NCI-H524 (cell line): Measurements from ENCODE around the gene RPTOR.

Experiments used
- DNase-seq, 2 experiments: peaks; one replicate each; lab custom pipeline; 2025; lab: John Stamatoyannopoulos, UW

The RPTOR gene

DNA sequence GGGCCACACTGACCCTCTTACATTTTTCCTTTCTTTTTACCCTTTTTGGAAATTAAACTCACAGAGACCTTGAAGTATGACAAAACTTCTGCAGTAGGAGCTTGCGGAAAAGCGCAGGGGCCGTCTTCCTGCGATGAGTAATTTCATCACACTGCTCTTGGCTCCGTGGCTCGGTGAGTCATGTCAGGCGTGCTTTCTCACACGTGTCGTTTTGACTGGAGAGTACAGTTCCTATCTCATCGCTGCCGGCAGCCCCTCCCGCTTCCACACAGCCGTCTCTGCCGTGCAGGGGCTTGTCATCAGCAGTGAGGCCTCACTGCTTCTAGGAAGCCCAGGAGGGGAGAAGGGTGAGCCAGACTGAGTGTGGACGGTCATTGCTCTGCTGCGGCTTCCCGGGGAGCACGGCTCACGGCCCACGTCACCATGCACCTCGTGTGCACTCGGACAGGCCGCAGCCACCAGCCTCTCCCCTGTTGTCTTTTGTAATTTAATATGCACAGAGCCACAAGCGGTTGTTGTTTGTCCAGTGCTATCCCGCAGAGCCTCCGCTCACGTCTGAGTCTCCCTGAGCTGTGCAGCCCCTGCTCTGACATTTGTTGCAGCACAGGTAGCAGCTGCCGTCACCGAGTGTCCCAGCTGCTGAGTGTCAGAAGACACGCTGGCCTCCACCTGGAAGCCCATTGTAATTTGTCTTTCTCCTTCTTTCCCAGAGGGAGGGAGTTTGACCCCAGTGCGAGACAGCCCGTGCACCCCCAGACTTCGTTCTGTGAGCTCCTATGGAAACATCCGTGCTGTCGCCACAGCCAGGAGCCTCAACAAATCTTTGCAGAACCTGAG, 347.6 kb downstream of the RPTOR start:
- peak; percentile 28 to 84 for DNase-seq

DNA sequence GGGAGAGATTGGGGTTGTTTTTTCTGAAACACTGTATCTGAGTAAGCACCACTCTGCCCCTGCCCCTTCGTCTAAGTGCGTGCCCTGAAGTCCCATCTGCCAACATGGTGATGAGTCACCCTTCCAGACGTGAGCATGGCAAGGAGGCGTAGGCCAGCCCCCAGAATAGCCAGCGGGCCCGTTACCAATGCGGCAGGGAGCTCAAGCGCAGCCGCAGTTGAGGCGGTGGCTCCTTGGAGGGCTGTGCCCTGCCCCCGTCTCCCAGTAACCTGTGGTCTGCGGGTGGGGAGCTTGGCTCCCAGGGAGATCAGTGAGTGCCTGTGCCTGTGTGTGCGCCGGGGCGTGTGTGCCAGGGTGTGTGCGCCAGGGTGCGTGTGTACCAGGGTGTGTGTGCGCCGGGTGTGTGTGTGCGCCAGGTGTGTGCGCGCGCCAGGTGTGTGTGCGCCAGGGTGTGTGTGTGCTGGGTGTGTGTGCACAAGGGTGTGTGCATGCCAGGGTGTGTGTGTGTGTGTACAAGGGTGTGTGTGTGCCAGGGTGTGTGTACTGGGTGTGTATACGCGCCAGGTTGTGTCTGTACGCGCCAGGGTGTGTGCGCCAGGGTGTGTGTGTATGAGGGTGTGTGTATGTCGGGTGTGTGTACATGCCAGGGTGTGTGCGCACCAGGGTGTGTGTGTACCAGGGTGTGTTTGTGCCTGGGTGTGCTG, 348.4 kb downstream of the RPTOR start:
- DNase-seq, result peak; percentile 71 to 93

DNA sequence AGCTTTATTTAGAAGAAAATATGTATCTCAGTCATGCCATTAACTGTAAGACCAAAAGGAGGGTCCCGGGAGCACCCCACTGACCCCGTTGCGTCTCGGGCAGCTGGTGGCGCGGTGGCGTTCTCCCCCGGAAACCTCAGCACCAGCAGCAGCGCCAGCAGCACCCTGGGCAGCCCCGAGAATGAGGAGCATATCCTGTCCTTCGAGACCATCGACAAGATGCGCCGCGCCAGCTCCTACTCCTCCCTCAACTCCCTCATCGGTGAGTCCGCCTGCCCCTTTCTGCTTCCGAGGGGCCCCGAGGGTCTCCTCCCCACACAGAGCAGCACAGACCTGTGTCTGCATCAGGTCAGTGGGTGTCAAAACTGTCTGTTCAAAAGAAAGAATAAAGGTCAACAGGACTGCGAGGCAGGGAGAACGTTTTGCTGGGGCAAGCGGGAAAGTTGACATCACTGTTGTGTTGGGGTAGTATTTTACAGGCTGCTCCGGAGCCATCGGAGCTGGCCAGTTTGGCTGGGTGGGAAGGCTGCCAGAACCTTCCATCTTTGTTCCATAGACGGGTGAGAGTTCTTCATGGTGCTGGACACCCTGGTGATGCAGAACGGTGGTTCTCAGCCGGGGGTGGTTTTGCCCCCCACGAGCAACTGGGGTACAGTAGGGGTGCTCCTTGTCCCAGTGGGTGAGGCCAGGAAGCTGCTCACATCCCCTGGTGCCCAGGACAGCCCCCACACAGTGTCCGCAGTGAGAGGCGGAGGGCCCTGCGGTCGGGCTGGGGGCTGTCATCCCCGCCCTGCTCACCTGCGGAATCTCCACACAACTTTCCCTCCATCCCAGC, 349.2 kb downstream of the RPTOR start:
- no peak for DNase-seq

DNA sequence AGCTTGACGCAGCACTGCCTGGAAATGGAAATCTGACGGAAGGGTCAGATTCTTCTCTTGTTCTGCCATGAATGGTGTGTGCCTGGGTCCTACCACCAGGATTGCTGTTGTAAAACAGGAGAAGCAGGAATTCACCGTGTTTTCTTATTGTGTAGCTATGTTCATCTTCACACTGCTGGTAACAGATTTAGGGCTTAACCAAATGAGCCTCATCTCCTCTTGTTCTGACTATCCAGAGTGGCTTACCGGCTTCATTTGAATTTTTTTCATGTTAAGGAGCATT, 349.7 kb downstream of the RPTOR start:
- DNase-seq, result peak in 1 of 2 experiments; percentile 39

DNA sequence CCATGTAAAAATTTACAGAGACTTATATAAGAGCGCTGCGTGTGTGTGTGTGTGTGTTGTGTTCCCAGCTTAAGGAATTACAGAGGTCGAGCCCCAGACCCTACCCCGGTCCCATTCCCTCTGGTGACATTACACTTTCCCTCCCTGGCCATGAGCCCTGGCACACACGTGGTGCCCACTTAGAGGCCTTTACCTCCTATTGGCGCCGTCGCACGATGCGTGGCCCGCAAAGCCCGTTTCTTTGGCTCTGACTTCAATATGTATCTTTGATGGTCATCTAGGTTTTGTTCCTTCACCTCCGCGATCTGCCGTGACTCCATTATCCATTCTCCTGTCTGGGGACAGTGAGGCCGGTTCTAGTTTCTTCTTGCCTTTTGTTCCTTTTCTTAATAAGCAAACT, 350.1 kb downstream of the RPTOR start:
- DNase-seq, result no peak

DNA sequence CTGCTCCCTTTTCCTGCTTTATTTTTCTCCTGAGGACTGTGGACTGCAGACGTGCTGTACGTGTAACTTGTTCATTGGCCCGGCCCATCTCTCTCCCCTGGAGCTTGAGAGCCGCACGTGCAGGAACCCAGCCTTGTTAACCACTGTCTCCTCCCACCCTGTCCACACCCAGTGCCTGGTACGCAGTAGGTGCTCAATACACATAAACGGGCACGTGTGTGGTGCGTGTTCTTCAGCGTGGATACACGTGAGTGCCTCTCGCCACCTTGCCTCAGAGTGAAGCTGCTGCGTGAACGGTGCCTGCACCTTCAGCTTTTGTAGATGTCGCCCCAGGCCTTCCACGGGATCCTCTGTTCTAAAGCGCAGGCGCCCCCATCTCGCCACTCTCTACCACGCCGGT, 350.7 kb downstream of the RPTOR start:
- DNase-seq, result no peak

DNA sequence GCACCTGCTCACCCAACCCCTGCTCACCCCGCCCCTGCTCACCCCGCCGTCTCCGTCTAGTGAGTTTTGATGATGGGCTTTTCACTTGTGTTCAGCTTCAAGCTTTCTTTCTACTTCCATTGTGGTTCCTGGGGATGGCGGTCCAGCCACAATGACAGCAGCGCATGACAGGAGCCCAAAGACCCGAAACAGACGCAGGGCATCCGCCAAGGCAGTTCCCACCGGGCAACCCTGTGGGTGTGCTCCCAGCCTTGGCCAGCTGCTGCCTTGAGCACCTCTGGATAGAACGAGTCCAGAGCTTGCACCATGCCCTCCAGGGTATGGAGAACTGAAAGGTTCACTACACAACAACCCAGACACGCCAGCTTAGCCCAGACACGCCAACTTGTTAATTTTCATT, 354.1 kb downstream of the RPTOR start:
- no peak for DNase-seq

DNA sequence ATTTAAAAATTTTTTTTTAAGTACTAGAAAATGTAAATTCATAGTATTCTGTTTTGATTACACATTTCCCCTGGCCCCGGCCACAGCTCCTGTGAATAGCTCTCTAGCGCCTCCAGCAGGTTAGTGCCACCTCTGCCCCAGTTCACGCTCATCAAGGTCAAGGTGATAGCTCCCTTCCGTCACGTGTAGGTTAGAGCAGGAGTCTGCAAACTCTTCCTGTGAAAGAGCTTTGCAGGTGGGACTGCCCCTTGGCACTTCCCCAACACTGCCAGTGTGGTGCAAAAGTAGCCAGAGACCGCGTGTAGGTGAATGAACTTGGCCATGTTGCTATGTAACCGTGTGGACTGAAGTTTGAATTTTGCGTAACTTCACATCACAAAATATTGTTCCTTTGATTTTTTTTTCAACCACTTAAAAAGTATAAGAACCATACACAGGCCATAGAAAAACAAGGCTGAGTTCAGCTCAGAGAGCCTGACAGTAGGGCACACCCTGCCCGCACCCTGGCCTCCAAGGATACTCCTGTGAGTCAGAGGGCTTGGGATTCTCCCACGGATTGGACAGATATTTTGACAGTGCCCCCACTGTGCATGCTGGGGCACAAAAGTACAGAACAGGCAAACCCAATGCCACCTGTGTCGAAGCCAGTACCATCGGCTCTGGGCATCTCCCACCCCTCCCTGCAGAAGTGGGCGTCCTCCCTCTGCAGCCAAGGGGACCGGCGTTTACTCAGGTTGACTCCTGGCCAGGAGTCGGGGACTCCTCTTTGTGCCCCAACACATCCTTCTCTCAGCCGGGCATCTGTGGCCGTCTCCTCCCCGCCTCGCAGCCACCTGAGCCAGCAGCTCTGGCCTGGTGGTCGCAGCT, 355.0 kb downstream of the RPTOR start:
- peak in 1 of 2 experiments; percentile 30 for DNase-seq

DNA sequence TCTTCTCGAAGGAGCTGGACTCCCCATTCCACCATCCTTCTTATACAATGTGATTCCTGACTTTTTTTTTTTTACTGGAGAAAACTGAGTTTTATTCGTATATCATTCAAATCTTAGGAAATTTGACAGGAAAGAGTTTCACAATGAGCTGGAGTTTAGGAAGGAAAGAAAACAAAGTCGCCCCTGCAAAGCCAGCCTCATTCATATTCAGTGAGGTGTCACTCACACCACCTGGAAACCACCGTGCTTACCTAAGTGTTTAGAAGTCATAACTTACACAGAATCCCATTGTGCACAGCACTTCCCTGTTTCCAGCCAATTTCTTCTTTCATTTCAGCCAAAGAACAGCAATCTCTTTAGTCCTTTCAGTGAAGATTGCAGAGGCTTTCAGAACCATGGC, 356.7 kb downstream of the RPTOR start:
- no peak for DNase-seq

DNA sequence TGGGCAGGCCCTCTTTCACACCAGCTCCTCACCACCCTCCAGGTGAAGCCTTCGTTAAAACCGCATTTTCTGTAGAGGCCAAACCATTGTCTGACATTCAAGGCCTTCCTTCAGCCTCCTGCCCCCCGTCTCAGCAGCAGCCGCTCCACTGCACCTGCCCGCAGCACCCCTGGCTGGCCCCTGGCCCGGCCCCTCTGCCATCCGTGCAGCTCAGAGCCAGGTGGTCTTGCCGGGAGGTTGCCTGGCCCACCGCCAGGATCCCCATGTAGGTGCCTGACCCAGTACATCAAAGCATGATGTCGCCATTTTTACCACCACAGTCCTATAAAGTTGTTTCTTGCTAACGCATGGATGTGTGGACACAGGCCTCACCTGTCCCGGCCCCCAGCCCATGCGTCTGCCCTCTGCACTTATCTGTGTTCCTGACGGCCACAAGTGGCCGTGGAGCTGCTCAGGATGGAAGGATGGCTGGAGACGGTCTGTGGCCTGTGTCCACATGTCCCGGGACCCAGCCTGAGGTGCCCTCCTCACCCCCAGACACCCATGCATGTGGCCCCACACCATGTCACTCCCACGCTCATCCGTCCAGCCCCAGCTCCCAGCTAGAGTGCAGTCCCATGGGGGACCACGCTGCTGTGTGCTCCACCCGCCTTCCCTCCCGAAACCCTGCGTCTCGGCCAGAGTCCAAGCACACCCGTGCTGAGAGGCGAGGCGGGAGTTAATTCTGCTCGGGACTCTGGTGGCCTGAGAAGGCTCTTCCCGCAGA, 357.7 kb downstream of the RPTOR start:
- DNase-seq, result no peak

DNA sequence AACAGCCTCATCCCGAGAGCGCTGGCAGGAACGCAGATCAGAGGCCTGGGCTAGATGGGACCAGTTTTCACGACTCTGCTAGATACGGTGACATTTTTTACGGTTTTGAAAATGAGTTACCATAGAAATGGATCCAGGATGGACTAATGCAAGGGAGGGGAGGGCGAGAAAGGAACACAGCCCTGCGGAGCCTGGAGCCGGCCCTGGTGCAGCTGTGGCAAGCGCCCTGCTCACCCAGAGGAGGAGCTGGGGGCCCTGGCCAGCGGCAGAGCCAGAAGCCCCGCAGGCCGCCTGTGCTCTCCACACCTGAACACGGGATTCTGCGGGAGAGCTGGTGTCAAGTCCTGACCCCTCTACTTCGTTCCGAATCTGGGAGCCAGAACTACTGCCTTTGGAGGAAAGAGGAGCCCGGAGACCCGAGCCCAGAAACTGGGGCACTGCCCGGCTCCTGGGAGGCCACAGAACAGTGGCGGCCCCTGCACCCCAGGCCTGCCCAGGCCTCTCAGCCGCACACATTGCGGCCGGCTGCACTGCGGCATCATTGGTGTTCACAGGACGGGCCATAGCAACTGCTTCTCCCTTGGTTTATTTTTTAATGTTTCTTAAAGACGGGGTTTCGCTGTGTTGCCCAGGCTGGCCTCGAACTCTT, 358.4 kb downstream of the RPTOR start:
- DNase-seq, result no peak

DNA sequence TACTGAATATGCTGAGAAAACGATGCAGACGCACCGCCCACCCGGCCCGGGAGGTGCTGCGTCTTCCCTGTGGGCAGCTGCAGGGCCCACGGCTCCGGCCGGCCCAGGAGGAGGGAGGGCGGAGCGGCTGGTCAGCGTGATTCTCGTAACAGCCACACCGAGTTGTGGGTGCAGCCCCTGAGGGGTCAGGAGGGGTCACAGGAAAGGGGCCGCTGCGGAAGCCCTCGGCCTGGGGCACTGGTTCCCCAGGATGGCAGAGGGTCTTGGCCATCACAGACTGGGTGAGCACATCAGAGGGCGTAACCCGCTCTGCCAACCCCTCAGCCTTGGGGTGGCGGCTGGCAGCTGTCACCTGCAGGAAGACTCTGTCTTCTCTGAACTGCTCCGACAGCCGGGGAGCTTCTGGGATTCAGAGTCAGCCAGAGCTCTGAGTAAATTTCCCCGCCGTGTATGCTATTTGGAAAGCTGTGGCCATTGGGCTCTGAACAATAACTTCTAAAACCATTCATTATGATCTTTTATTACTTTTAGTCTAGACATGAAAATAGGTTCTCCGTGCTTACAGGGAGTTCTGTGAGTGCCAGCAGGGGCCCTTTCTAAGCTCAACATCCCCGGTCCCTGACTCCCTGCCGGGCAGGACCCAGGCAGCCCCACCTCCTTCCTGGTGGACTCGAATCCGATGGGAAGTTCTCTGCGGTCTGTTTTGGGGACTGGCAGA, 359.6 kb downstream of the RPTOR start:
- peak in 1 of 2 experiments; percentile 25 for DNase-seq

DNA sequence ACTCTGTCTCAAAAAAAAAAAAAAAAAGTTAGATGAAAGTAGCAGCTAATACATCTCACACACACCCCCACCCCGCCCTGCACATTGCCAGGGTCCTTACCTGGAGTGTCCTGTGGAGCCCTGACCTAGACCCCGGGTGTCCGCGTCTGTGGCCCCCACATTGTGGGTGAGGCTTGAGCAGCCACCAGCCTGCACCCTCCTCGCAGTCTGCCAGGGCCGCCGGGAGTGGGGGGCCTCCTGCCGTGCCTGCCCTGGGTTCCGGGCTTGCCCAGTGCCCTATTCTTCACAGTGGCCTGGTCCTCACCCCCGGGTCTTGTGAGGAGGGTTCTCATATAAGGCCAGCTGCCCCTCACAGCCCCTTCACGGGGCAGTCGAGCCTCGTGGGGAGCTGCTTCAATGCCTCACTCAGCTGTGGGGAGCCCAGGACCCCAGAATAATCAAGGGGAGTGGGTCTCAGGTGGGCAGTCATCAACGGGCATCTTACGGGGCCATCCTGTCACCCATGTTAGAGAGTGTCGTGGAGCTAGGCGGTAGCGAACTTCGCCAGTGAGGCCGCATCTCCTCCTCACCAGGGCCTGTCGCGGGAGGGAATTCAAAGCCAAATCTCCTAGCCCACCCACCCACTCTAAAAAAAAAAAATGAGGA, 361.1 kb downstream of the RPTOR start:
- DNase-seq, result no peak

DNA sequence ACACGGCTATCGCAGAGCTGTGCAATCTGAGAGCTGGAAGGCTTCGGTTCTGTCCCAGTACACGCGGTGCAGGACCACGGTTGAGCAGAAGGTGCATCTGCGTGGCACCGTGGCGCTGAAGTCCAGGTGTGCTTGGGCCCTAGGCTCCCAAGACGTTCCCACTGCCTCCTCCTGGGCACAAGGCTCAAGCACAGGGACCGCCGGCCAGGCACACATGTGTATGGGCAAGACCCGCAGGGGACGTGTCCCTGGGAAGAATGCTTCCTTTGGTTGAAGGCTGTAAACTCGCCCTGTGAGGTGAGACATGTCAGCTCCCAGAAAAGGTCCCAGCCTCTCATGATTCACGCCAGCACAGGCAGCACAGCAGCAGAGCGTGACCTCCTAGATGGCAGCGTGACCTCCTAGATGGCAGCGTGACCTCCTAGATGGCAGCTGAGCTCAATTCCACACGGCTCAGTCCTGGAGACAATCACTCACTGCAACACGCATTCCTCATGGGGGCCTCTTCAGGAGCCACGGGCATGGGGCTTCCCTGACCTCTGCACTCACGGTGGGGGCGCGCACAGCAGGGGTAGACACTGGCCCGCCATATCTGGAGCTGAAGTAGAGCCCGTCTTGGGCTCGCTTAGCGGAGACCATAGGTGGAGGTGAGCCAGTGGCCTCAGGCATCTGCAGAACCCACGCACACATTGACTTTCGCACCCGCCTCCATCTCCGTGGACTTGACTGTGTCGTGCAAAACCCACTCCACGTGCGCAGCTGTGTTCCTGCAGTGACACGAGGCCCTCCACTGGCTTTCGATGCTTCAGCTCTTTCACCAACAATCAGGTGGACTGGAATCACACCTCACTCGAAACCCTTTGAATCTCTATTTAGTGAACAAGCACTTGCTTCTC, 362.0 kb downstream of the RPTOR start:
- no peak for DNase-seq

DNA sequence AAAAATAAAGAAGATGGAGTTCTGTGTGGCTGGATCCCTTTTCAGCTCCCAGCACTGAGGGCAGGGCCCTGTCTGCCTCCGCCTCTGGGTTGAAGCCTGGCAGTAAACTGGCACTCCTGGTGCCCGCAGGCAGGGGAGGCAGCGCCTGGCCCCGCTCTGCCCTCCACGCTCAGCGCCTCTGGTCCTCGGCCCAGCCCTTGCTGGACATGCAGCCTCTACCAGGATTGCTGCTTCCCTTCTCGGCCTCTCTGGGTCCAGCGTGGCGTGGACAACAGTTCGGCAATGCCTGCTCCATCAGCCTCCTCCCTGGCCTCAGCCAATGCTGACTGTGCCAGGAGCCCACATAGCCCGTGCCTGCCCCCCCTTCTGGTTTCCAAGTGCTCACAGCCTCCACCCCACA, 362.6 kb downstream of the RPTOR start:
- no peak for DNase-seq

DNA sequence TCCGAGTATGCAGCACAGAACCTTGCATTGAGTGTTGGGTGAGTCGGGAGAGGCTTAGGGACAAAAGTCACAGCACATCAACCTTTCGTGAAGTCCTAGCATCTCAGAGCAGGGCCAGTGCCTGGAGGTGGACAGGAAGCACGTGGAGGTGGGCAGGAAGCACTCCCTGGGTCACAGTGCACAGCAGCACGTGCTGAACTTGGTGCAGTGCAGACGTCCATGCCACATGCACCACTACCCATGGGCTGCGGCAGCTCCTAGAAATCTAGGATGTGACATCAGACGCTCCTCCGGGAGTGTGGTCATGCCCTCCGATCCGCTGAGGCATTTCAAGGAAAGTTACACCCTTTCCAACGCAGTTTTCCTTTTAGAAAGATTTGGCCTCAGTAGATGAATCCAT, 363.6 kb downstream of the RPTOR start:
- DNase-seq, result no peak

DNA sequence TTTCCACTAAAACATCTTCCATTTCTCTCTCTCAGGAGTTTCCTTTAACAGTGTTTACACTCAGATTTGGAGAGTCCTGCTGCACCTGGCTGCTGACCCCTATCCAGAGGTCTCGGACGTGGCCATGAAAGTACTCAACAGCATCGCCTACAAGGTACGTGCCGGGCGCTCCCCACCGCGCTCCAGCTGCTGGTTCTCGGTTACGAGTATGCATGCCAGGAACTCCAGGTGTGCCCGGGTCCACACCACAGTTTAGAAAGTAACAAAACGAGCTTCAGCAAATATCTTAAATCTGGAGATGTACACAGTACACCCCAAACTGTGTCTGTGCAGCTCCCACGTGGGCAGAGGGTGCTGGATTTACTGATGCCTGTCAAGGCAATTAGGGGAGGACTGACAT, 364.1 kb downstream of the RPTOR start:
- no peak for DNase-seq

DNA sequence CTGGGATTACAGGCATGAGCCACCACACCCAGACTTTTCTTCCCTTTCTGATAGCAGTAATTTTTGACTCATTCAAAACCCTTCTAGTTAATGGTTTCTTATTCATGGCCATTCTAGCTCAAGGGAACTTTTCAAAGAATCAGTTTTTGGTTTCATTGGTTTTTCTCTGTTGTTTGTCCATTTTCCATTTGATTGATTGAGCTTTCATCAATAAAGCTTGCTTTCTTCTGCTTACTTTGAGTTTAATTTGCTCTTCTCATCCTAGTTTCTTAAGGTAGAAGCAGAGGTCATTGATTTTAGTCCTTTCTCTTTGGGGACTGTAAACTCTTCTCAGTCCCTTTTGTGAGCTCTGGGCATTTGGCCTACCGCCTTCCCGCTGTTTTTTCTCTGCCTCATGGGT, 365.0 kb downstream of the RPTOR start:
- no peak for DNase-seq
